ENCODE data around the gene ACP2. TPM values are rescaled to one million over a fixed set of nuclear protein-coding genes. Genes with fewer than 3 reads are reported as not detected.

ACP2 gene
- polyA plus RNA-seq, 3 donors: 13.1 to 25.3 (median 20.5) TPM

DNA sequence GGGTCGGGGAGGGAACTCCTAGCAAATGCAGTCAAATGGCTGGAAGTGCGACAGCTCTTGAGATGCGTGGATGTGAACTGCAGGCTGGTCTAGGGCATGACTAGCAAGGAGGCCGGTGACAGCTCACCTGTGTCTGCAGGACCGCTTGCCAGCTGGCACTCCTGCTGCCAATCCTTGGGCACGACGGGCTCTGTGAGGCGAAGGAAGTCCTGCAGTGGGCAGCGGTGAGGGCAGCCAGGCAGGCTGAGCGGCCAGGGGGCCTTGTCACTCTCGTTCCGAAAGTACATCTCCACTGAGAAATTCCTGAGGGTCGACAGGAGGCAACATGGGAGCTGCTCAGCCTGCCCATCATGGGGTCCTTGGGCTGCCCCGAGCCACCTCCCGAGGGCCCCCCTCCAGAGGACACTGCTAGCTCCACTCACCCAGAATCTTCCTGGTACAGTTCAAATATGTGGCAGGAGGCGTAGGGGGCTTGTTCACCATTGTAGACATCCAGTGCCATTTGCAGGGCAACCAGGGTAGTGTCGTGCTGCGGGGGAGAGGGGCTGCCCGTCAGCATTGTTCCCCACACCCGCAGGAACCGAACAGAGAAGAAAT is 5.9 kb downstream of the ACP2 start:
- Mint-ChIP-seq H3K4me1 (peaks cover 18% of the 10 kb centered on the region), H3K9me3 (no peaks in the 10 kb centered on the region), H3K27me3 (ENCODE audit: low read depth in 3 of 3) (no peaks in the 10 kb centered on the region), H3K27ac (peak overlapping the region in 2 of 7 donors; percentile 41 to 72), H3K36me3 (peaks cover 80 to 89% of the 10 kb centered on the region in 2 donors), H3K4me3 (no peak overlapping the region)
- Histone ChIP-seq H3K9ac (ENCODE audit: insufficient read depth, low read length, poor library complexity, severe bottlenecking) (no peak overlapping the region), H3K36me3 (replicated peaks in 1 of 2; ENCODE audit: control insufficient read depth in 1 of 2, insufficient read depth in 2 of 2, low read length in 2 of 2) (peaks cover 72 to 93% of the 10 kb centered on the region in 2 donors), H2AFZ (ENCODE audit: insufficient read depth, low read depth, low read length, poor library complexity, severe bottlenecking) (no peak overlapping the region), H3K27ac (ENCODE audit: low read depth in 1 of 2, low read length in 2 of 2) (no peak overlapping the region), H3K9me3 (replicated peaks in 1 of 2; ENCODE audit: control insufficient read depth in 1 of 2, insufficient read depth in 1 of 2, low read length in 2 of 2) (no peaks in the 10 kb centered on the region), H3K27me3 (ENCODE audit: control insufficient read depth in 2 of 2, insufficient read depth in 2 of 2, low read length in 2 of 2) (no peaks in the 10 kb centered on the region), H3K4me2 (replicated peaks; ENCODE audit: extremely low read depth, low read length, poor library complexity, severe bottlenecking) (no peak overlapping the region), H3K4me3 (replicated peaks in 1 of 3; ENCODE audit: low read depth in 2 of 3, low read length in 3 of 3) (no peak overlapping the region), H4K20me1 (ENCODE audit: insufficient read depth, low read length) (no peaks in the 10 kb centered on the region), H3K4me1 (ENCODE audit: control insufficient read depth in 1 of 2, insufficient read depth in 2 of 2, low read length in 2 of 2) (peaks cover 1 to 6% of the 10 kb centered on the region in 2 donors), H3K79me2 (ENCODE audit: insufficient read depth, low read length) (peaks cover 4% of the 10 kb centered on the region)
- intact Hi-C loops (cut with micrococcal nuclease): loop anchor here in 1 of 2 donors (10.0 kb wide), 1 partner anchor 308 kb away; the partner anchor contains the start of gene CSTPP1
- no peak for DNase-seq
- TF ChIP-seq, protein P1, sequence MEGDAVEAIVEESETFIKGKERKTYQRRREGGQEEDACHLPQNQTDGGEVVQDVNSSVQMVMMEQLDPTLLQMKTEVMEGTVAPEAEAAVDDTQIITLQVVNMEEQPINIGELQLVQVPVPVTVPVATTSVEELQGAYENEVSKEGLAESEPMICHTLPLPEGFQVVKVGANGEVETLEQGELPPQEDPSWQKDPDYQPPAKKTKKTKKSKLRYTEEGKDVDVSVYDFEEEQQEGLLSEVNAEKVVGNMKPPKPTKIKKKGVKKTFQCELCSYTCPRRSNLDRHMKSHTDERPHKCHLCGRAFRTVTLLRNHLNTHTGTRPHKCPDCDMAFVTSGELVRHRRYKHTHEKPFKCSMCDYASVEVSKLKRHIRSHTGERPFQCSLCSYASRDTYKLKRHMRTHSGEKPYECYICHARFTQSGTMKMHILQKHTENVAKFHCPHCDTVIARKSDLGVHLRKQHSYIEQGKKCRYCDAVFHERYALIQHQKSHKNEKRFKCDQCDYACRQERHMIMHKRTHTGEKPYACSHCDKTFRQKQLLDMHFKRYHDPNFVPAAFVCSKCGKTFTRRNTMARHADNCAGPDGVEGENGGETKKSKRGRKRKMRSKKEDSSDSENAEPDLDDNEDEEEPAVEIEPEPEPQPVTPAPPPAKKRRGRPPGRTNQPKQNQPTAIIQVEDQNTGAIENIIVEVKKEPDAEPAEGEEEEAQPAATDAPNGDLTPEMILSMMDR (IDR thresholded peaks at IDR 0.05): no peak
- WGBS (ENCODE audit: insufficient coverage): 95% methylated on average over 20 of the region's 21 CpGs

DNA sequence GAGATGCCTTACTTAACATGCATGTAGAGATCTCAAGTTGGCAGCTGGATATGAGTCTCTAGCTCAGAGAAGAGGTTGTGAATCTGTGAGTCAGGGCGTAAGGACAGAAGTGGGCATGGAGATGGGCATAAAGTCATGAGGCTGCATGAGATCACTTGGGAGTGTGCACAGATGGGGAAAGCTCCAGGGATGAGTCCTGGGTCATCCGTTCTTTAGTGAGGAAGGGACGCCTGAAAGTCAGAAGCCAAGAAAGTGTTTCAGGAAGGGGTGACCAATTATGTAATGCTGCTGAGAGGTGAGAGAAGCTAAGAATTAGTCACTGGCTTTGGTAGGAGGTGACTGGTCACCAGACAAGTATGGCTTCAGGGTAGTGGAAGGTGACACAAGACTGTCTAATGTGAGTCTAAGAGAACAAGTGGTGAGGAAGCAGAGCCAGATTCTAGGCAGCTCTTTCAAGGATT is 6.7 kb downstream of the ACP2 start:
- H2AFZ ChIP-seq (ENCODE audit: insufficient read depth, low read depth, low read length, poor library complexity, severe bottlenecking): no peak overlapping the region
- H3K27ac Mint-ChIP-seq: peak overlapping the region in 4 of 7 donors; percentile 8 to 72 (median 48)
- H3K4me3 ChIP-seq (replicated peaks in 1 of 3; ENCODE audit: low read depth in 2 of 3, low read length in 3 of 3): no peak overlapping the region
- 64% methylated on average over 3 of the region's 3 CpGs for WGBS (ENCODE audit: insufficient coverage)
- H3K36me3 ChIP-seq (replicated peaks in 1 of 2; ENCODE audit: control insufficient read depth in 1 of 2, insufficient read depth in 2 of 2, low read length in 2 of 2): peaks cover 73 to 93% of the 10 kb centered on the region in 2 donors
- H3K27me3 Mint-ChIP-seq (ENCODE audit: low read depth in 3 of 3): no peaks in the 10 kb centered on the region
- H3K36me3 Mint-ChIP-seq: peaks cover 79 to 89% of the 10 kb centered on the region in 2 donors
- H3K27ac ChIP-seq (ENCODE audit: low read depth in 1 of 2, low read length in 2 of 2): no peak overlapping the region
- H3K9me3 Mint-ChIP-seq: no peaks in the 10 kb centered on the region
- H3K9ac ChIP-seq (ENCODE audit: insufficient read depth, low read length, poor library complexity, severe bottlenecking): no peak overlapping the region
- no peaks in the 10 kb centered on the region for H3K9me3 ChIP-seq (replicated peaks in 1 of 2; ENCODE audit: control insufficient read depth in 1 of 2, insufficient read depth in 1 of 2, low read length in 2 of 2)
- H3K4me3 Mint-ChIP-seq: no peak overlapping the region
- intact Hi-C loops (cut with micrococcal nuclease): loop anchor here in 1 of 2 donors (10.0 kb wide), 1 partner anchor 307 kb away; the partner anchor contains the start of gene CSTPP1
- H3K79me2 ChIP-seq (ENCODE audit: insufficient read depth, low read length): no peaks in the 10 kb centered on the region
- peak in 1 of 3 donors; percentile 34 for DNase-seq
- no peaks in the 10 kb centered on the region for H3K27me3 ChIP-seq (ENCODE audit: control insufficient read depth in 2 of 2, insufficient read depth in 2 of 2, low read length in 2 of 2)
- H3K4me1 Mint-ChIP-seq: peaks cover 12% of the 10 kb centered on the region
- TF ChIP-seq, protein P1 (IDR thresholded peaks at IDR 0.05): no peak
- H3K4me2 ChIP-seq (replicated peaks; ENCODE audit: extremely low read depth, low read length, poor library complexity, severe bottlenecking): no peak overlapping the region
- H3K4me1 ChIP-seq (ENCODE audit: control insufficient read depth in 1 of 2, insufficient read depth in 2 of 2, low read length in 2 of 2): no peaks in the 10 kb centered on the region
- H4K20me1 ChIP-seq (ENCODE audit: insufficient read depth, low read length): no peaks in the 10 kb centered on the region
